Epidermal melanocyte (primary cell): Measurements from ENCODE around the gene ARPIN.

Source experiments
- DNase-seq: peaks from one replicate; pipeline ENCODE4 v3.0.0; 2011; ENCODE audit warnings: low spot score; ENCODE audit not compliant: insufficient read length

The ARPIN gene

DNA sequence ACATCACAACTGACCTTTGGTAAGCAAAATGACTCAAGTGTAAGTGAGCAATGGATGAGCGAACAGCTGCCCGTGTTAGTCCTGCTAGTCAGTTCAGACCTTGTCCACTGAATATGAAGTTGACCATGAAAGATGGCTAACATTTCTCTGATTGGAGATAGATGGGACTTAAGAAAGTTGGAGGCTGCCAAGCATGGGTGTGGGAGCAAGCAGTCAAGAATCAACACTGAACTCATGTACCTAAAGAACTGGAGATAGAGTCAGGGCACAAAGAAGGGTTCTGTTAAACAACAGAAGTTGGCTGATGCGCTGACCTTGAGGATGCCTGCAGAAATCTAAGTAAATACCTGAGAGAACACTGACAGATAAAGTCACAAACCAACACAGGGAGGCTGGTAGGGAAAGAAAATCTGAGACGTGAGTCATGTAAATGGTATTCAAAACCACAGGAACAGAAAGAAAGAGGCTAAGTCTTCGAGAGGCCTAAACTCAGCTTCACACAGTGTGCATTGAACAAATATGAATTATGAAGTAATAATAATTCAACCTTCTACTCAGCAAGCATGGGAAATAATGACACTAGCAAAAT, 67.4 kb downstream of the ARPIN start:
- peak; percentile 14 for DNase-seq
